GM12874 (cell line): ENCODE measurements around the gene ZC3H18.

Source experiments
- CTCF ChIP-seq: IDR thresholded peaks from 2 replicates; pipeline ENCODE4 v1.5.1; 2011; ENCODE audit warnings: low read depth, mild to moderate bottlenecking, control low read depth, low read length, moderate library complexity; ENCODE audit not compliant: insufficient read depth

Gene ZC3H18

DNA sequence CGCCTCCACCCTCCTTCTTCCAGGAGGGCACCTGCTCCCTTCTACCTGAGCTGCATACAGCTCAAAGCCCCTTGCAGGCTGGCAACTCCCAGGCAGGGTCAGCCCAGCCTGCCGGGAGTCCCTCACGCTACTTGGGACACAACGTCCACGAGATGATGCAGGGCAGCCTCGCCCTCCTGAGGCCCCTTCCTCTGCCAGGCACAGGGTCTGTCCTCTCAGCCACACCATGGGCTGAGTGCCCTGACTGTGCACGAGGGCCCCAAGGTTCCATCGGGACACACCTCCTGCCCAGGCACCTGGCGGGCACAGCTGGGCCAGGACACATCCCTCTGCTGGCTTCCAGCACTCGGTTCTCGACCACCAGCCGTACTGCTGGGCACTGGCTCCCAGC, 30.9 kb upstream of the ZC3H18 start:
- TF ChIP-seq CTCF, result no peak

GRCh38 chr16:88539652-88540345, 30.4 kb upstream of the ZC3H18 start:
- no peak for TF ChIP-seq CTCF

GRCh38 chr16:88540346-88540977, 29.7 kb upstream of the ZC3H18 start:
- TF ChIP-seq CTCF, result no peak

GRCh38 chr16:88541831-88542616, 28.2 kb upstream of the ZC3H18 start:
- TF ChIP-seq CTCF, result no peak

DNA sequence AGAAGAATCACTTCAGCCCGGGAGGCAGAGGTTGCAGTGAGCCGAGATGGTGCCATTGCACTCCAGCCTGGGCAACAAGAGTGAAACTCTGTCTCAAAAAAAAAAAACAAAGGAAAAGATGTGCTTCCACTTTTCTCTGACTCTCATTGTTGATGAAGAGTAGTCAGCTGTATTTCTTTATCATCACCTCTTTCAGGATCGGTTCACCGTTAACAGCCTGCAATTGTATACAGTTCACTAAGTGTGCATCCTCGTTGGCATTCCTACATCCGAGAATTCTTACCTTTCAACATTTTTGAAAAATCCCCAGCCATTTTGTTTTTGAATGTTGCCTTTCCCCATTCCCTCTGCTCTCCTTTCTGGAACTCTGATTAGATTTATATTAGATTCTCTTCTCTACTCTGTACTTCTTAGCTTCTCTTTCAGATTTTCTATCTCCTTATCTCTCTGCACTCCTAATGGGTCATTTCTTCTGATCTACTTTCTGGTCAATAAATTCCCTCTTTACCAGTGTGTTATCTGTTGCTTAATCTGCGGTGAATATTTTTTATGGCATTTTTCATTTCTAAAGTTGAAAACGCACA, 26.9 kb upstream of the ZC3H18 start:
- no peak for TF ChIP-seq CTCF

- no peak for TF ChIP-seq CTCF
Observed at GRCh38 chr16:88545781-88546180, 24.4 kb upstream of the ZC3H18 start.
